NCI-H146 treated with DMSO at 0.1 percent for 48 hours (cell line): Measurements from ENCODE around the gene FHIT.
"Not testable (repeated sequence)": the region's sequence is repeated elsewhere in the genome, so short reads cannot be mapped to it uniquely, and the experiment has no call there.

ENCODE experiments used
- DNase-seq: peaks from one replicate; lab custom pipeline; 2025; ENCODE audit not compliant: unreplicated experiment; lab: John Stamatoyannopoulos, UW

FHIT gene

GRCh38 chr3:61227799-61228198, 23.5 kb downstream of the FHIT start:
- no peak for DNase-seq

- no peak for DNase-seq
These were observed 25.0 kb downstream of the FHIT start for GRCh38 chr3:61226166-61226686.

DNA sequence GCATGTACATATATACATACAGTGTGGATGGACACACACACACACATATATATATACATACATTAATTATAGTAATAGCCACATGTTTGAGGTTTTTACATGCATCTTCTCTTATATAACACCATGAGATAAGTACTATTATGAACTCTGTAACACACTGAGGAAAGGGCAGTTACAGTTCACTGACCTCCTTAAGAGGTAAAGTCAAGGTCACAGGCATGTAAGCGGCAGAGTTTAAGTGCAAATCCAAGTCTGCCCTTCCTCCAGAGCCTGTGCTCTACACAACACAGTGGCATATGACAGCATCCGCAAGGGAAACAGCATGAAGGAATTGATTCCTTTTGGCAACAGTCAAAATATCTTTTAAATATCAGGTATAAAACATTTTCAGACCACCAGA, 26.4 kb downstream of the FHIT start:
- no peak for DNase-seq

GRCh38 chr3:61223451-61223850, 27.8 kb downstream of the FHIT start:
- no peak for DNase-seq

- DNase-seq = no peak
These were observed 28.8 kb downstream of the FHIT start for GRCh38 chr3:61222467-61222866.

DNA sequence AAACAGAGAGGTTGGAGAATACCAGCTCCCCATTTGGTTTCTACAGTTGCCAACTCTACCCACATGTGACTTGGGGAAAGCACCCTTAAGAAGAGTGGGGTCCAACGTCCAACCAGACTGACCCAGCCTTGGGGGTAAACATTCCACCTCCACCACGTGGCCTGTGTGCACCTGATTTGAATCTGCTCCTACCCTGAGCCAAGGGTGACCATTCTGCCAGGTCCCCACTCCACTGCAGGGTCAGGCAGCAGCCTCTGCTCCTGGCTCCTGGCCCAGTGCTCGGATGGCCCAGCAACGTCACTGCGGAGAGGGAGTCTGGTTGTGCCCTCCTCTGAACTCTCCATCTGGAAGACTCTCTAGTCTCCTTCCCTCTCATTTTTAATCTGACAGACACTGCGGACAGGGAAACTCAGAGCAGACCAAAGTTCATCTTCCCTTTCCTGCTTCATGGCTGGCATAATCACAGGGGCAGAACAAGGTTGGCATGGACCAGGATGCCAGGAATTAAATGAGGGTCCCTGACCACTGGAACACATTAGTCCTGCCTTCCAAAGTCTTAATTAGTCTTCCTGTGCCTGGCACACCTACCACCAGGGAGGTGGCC, 29.4 kb downstream of the FHIT start:
- DNase-seq = no peak

DNA sequence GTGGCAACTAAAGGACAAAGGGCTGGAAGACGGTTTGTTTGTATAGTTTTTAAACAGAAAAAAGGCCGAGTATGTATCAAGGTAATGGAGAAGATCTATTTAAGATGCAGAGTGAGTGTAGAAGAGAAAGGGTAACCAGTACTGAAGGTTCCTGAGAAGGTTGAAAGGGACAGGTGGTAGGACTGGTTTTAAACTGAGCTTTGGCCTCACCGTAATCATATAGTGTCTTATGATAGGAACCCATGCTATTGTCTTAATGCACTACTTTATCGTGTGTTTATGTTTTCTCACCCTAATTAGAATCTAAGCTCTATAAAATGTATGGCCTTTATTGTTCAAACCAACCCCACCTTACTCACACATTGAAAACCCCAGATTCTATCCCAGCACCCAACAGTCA, 32.7 kb downstream of the FHIT start:
- no peak for DNase-seq

GRCh38 chr3:61216171-61216570, 35.1 kb downstream of the FHIT start:
- not testable (repeated sequence) for DNase-seq

- DNase-seq = no peak
These were observed 49.2 kb downstream of the FHIT start for GRCh38 chr3:61202086-61202485.

DNA sequence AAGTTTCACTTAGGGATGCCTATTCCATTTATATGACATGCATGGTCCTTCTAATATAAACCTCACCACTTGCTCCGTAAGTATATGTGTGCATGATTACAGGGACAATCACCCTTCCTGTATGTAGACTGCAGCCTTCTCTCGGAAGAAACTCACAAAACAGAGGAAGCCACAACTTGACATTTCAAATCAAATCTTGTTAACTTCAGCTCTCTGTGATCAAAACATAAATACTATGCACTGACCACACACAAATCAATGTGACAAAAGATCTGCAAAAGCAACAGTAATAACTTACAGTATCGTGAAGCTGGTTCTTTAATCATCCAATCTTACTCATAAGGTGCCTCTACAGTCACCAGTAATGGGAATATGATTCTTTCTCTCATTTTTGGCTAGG, 50.2 kb downstream of the FHIT start:
- DNase-seq = no peak

DNA sequence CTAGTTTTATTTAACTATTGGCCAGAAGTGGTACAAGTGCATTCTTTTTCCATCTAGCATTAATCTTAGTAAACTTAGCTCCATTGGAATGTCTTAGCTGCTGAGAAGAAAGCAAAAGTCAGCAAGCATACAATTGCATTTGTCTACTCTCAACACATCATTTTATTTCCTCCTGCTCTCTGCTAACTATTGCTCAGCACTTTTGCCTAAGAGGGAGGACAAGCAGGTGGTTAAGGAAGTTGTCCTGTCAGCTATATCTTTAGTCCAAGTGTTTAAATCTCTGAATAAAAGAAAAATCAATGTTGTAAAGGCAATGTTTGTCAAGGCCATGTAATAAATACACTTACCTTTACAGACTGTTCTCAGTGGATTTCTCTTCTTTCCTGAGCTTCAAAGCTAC, 51.0 kb downstream of the FHIT start:
- no peak for DNase-seq

DNA sequence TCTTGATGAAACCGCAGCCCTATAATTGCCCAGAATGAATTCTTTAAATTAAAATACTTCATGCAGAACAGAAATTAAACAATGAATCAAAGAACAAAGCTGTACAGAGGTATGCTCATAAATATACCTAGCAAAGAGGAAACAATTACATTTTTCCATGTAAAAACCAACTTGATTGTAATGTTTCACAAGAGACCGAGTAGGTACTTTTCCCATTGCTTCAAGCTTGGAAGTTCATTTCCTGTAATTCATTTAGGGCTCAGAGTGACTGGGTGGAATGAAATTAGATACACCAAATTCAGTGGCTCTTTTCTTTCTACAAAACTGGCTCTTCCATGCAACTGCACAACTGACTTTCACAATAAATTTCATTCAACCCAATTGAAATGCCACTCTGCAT, 51.4 kb downstream of the FHIT start:
- no peak for DNase-seq

GRCh38 chr3:61194892-61195538, 56.2 kb downstream of the FHIT start:
- no peak for DNase-seq

GRCh38 chr3:61192222-61192621, 59.0 kb downstream of the FHIT start:
- DNase-seq = no peak

GRCh38 chr3:61190205-61190604, 61.0 kb downstream of the FHIT start:
- DNase-seq = not testable (repeated sequence)

DNA sequence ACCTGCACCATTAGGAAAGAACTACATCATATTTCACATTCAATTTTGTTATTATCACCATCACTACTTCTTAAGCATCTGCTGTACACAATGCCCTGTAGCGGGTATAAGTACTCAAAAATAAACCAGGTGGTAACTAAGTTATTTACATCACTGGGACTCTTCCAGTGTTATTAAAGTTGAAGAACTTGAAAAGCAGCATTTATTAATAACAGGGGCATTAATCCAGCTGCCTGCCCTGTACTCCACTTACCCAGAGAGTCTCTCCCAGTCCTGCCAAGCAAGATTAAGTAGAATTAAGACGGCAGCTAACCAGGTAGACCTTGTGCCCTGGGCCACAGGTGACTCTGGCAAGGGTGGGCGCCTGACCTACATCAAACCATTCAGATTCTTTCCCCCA, 65.2 kb downstream of the FHIT start:
- DNase-seq = no peak

- no peak for DNase-seq
These were observed 66.3 kb downstream of the FHIT start for GRCh38 chr3:61184956-61185355.

- no peak for DNase-seq
These were observed 68.6 kb downstream of the FHIT start for GRCh38 chr3:61182662-61183061.

DNA sequence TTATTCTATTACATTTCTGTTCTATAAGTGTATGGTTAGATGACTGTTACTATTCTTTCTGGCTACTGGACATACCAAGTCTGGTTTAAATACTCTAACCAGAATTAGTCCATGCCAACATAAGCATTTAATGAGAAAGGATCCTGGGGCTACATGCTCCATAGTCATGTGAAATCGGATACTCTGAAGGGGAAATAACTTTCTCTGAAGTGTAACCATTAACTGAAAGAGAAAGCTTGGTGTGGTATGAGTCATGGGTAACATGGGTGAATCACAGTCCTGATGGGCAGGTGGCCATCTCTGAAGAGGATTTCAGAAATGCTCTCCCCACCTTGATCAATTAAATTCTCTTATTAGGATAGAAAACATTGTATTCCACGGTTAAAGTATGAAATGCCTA, 69.4 kb downstream of the FHIT start:
- no peak for DNase-seq

DNA sequence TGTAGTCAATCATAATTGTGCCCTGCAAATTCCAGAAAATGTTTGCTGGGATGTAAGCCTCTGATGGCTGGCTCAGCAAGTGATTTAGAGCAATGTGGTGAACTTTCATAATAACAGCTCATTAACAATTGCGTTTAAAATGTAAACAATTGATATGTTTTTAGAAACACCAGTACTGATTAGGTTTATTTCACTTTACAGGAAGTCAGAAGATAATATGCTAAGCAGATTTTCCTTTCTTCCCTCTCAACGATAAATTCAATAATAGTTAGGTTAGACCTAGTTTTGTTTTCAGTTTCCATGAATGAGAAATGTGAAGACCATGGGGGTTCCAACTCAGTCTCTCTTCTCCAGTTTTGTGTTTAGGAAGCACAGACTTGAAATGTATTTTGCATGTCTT, 71.0 kb downstream of the FHIT start:
- no peak for DNase-seq

DNA sequence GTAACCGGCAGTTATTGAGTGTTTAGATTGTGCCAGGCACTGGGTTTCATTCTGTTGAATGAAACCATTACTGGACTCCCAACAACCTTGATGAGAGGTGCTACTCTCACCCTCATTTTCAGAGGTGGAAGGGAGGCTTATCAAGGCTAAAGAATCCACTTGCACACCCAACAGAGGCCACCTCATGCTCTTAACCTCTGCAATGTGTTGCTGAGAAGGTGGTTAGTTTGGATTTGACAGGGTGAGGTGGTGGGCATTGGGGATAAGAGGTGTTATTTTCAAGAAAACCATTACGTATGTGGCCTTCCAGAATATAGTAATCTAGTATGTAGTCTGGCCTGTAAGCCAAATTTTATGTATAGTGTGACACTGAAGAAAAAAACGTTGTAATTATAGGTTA, 73.1 kb downstream of the FHIT start:
- no peak for DNase-seq

DNA sequence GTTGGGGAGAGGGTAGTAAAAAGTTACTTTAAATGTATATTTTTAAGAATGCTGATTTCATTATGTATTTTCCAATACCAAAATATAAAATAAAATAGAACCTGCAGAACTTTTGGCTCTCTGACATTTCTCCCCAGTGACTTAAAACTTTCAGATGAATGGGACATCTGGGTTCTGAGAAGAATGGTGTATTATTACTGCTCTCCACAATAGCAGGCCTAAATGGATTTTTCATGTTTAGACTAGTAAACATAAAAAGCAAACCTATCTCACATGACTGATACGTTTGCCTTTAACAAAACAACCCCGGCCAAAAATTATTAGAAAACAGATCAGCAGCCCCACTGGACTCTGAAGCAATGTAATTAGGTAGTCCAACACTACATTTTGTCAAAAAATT, 73.8 kb downstream of the FHIT start:
- no peak for DNase-seq

- DNase-seq = no peak
These were observed 77.6 kb downstream of the FHIT start for GRCh38 chr3:61173676-61174075.
